HT-29 (cell line): Measurements from ENCODE around the gene CCT2. TPM values are rescaled to one million over a fixed set of nuclear protein-coding genes. Genes with fewer than 3 reads are reported as not detected.
A peak's percentile ranks its signal among the peaks of the same experiment; 100 is the strongest.

Source experiments
- DNase-seq: peaks from one replicate; pipeline ENCODE4 v3.0.0-alpha.2; 2015; ENCODE audit warnings: low spot score
- total RNA-seq: library from RNA; depleted of rRNA; stranded (reverse); fragments of >200 nt; shearing (Covaris generic); gene quantifications from 2 replicates; pipeline ENCODE4 v1.2.3, GENCODE V29; 2014; rRNA removed

The CCT2 gene
- 208 and 228 TPM in 2 replicates for total RNA-seq

DNA sequence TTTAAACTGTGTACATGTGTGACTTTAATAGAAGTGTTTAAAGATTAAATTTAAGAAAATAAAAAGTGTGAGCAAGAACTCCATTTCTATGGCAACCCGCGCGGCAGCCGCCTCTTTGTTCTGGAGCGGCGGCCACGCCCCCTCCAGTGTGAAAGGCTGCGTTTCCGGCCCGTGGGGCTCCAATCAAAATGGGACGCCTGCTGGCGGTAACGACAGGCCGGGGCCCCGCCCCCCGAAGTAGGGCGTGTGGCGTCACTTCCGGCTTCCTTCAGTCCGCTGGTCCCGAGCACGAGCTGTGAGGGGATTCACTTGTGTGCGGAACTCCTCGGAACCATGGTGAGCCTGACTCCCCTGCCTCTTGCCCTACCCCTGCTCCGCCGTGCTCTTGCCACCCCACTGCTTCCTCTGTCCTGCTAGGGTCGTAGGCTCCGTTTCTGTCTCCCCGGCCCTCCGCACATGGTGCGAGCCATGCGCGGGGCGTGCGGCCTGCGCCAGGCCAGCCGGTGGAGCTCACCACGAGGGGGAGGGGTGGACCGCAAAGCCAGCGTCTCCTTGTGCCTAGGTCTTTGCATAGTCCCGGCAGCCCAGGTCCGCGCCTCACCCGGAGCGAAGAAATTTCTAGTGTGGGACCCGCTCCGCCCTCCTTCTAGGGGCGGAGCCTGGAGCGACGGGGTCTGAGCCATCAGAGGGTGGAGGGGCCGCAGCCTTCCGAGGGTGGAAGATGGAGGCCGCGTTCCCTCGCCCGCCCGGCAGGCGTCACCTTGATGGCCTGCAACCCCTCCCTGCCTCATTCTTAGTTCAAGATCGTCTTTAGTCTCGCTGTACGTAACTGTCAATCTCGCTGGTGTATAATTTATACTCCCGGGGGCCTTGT, at the start of gene CCT2:
CCT2 (plus strand) TSS at position 271 of the 874 bp plus-strand sequence; CDS start at position 334, 63 bp downstream.
- peak; percentile 98 for DNase-seq

DNA sequence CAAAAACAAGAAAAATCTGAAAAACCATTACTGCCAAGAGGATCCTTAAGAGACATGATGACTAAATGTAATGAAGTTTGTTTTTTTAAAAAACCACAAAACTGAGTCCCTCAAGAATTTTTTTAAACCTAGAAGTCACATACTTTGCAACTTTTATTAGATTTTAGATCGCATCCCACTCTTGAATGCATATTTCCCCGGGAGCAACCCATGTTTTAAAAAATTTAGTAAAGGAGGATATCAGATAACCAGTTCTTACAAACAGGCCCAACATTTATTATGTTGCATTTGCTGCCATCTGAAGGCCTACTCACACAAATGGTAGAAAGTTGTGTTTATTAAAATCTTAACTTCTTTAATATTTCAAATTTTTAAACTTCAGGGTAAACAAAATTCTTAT, 44.3 kb upstream of the CCT2 start:
- no peak for DNase-seq

- no peak for DNase-seq
These were observed 41.2 kb upstream of the CCT2 start for GRCh38 chr12:69544087-69544486.

- no peak for DNase-seq
These were observed 40.2 kb upstream of the CCT2 start for GRCh38 chr12:69545081-69545480.

DNA sequence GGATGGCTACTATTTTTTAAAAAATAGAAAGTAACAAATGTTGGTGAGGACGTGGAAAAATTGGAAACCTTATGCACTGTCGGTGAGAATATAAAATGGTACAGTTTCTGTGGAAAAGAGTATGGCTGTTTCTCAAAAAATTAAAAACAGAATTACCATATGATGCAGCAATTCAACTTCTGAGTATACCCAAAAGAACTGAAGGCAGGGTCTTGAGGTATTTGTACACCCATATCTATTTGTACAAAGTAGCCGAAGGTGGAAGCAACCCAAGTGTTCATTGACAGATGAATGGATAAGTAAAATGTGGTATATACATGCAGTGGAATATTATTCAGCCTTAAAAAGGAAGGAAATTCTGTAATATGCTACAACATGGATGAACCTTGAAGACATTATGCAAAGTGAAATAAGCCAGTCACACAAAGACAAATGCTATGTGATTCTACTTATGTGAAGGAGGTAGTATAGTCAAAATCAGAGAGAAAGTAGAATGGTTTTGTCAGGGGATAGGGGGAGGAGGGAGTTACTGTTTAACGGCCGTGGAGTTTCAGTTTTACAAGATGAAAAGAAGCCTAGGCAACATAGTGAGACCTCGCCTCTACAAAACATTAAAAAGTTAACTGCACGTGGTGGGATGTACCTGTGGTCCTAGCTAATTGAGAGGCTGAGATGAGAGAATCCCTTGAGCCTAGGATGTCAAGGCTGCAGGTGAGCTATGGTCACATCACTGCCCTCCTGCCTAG, 38.4 kb upstream of the CCT2 start:
- DNase-seq = no peak

DNA sequence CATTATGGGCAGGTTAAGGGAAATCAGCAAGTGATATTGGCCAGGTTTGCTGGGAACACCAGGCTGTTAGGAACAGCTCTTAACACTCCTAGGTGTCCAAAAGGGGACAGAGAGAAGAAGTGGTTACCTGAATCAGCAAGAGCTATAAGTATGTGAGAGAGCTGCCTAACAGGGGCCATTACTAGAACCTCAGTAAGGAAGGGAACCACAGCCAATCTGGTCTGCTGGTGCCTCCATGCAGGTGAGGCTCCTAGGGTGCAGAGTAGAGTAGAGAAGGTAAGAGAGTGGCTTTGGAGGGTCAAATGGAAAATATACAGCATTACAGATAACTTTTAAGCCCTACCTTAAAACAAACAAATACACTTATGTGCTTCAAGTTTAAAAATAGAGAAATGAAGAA, 36.6 kb upstream of the CCT2 start:
- no peak for DNase-seq

DNA sequence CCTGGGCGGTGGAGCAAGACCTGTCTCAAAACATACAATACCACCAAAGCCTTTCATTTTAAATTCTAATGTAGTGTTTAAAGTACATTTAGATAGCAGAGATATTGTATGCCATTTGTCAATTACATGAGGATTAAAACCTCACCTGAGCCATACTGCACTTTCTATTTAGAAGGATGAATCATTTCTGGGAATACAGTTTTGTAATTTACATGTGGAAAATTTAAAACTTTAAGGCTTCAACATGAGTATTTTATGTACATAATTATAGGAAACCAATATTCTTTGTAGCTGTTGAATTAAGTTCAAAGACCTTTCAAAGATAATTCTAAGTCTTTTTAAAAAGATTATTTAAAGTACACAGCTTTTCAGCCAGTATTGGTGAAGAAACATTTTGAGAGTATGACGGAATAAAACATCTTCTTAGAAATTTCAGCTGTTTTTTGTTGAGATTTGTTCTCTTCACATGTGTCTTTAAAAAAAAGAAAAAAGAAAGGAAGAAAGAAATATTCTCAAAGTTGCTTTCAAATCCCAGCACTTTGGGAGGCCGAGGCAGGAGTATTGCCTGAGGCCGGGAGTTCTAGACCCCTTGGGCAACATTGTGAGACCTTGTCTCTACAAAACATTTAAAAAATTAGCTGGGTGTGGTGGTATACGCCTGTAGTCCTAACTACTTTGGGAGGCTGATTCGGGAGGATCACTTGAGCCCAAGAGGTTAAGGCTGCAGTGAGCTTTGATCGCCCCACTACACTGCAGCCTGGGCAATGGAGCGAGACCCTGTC, 34.5 kb upstream of the CCT2 start:
- no peak for DNase-seq

DNA sequence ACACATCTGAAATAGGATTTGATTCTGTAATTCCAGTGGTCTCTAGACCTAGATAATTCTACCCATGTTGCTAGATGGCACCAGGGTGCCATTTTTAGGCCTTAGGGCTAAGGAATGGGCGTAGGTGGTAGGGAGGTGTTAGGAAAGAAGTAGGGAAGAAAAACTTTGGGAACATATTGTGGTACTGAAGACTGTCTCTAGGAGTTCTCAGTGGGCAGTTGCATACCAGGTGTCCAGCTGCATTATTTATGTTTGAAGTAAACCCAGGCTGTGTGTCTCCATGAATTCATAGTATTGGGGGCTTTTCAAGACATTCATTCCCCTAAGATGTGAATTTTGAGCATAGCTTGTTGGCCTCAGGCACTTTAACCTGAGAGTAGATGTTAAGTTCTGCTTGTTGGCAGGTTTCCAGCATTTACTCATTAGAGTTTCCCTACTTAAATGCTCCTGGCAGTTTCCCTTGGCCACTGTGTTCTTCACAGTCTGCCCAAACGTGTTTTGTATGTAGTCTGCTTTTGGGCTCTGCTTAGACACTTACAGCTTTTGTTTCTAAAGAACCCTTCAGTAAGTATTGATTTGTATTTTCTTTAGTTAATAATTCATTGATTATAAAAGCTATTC, 31.5 kb upstream of the CCT2 start:
- peak; percentile 38 for DNase-seq

GRCh38 chr12:69555461-69555860, 29.8 kb upstream of the CCT2 start:
- no peak for DNase-seq

DNA sequence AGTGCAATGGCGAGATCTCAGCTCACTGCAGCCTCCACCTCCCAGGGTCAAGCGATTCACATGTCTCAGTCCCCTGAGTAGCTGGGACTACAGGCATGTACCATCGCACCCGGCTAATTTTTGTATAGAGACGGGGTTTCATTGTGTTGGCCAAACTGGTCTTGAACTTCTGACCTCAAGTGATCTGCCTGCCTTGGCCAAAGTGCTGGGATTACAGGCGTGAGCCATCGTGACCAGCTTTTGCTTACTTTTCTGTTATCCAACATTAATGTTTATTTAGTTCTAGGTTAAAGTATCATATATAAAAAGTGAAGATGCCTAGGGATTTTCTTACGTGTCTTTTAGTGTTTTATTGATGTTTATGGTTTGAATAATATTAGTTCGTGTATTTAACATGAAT, 28.9 kb upstream of the CCT2 start:
- DNase-seq = no peak

GRCh38 chr12:69563166-69563762, 22.0 kb upstream of the CCT2 start:
- DNase-seq = no peak

DNA sequence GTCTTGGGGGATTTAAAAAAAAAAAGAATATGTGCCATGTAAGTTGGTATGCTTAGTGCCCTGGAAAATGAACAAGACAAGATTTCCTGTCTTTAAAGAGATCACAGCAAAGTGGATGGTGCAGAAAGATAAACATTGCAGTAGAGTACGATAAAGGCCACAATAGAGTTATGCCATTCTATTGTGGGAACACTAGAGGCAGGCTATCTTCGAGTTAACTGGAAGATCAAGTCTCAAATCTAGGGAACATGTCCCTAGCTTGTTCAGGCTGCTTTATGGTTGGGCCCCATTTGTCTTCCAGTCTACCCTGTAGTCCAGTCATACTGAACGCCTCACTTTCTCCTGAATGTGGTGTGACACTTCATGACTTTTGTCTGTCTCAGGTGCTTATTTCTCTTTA, 18.7 kb upstream of the CCT2 start:
- peak; percentile 16 for DNase-seq

DNA sequence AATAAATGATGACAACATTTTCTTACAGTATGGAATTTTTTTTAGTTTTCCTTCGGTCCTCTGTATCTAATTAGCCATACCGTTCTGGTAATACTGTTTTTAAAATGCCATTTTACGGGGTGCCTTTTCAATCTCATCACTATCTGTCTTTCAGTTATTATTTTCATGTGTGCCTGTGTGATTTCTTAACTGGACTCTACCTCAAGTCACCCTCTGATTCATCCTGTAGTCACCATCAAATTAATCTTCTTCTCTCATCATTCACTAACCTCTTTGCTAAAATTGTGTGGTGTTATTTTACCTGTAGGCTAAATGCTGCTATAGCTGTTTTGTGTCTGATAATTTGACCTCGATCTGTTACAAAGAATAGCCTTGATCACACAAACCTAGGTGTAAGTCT, 16.0 kb upstream of the CCT2 start:
- no peak for DNase-seq

DNA sequence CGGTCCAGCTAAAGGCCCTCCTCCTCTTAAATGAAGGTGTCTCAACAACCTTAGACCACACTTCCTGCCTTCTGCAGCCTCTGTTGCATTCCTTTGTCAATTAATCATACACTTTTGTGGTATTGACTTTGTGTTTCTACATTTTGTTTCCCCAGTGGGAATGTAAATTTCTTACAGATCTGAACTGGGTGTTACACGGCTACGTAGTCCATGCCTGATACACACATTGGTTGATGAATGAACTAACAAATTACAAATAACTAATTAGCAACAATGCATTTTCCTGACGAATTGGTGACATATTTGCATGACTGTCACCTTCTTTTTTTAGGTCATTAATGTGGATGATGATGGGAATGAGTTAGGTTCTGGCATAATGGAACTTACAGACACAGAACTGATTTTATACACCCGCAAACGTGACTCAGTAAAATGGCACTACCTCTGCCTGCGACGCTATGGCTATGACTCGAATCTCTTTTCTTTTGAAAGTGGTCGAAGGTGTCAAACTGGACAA, 15.2 kb upstream of the CCT2 start:
- DNase-seq = peak; percentile 16

DNA sequence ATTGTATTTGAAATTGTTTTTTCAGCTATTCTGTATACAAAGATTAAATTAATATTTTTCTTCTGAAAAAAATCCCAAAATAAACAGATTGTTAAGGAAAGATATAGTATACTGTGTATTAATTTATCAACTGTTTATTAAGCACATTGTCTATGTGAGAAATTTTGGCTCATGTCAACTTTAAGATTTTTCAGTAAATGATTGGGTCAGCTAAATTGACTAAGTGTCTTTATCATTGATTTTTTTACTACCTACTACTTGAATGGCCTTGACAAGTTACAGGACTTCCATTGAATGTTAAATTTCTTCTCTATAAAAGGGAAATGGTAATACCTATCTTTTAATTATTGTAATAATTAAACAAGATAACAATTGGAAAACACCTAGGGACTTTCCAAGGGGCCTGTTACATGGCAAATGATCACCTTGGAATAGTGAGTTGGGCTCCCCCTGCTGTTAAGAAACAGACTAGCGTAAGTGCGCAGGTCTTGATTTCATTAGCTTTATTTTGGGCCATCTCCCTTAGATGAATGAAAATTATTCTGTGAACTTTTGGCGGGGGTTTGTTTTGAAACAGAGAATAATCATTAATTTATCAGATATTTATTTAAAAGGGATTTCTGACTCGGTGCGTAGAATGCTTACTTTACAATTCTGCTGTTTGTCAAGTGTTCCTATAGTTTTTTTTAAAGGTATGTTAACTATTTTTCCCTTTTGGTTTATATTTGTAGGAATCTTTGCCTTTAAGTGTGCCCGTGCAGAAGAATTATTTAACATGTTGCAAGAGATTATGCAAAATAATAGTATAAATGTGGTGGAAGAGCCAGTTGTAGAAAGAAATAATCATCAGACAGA, 14.5 kb upstream of the CCT2 start:
- peak; percentile 82 for DNase-seq

GRCh38 chr12:69575346-69575745, 9.9 kb upstream of the CCT2 start:
- DNase-seq = no peak

DNA sequence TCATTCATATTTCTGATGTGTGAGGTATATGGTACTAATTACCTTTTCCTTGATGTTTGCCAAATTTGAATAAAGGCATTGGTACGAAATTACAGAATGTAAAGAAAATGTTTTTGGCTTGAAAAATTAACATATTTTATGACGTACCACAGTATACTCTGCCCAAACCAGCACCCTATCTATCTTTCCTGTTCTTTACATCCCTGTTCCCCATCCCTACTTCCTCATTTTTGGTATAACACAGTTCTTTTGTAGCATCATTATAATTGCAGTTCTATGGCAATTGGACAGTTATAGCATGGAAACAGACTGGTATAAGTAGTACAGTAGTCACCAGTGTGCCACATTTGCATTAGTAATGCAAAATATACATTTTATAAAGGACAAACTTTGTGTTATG, 7.0 kb upstream of the CCT2 start:
- no peak for DNase-seq

DNA sequence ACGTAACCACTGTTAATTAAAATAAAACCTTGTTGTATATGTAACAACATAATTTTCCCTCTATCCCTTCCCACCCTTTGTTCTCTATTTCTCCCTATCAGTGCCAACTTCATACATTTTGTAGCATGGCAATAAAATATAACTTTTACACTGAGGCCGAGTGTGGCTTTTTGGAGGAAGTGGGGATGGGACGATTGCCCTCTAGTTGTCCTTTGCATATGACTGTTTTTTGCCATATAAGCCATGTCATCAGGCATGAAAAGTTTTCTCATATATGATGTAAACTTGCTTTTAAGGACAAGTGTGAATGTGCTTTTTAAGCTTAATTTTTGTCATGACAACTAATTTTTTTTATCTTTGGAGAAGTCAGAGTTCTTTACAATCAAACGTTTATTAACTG, 6.2 kb upstream of the CCT2 start:
- no peak for DNase-seq

GRCh38 chr12:69580074-69580473, 5.2 kb upstream of the CCT2 start:
- DNase-seq = no peak

- no peak for DNase-seq
These were observed 2.1 kb upstream of the CCT2 start for GRCh38 chr12:69583203-69583602.
